Omental fat pad (tissue), 4 donors: ENCODE measurements around the gene MATCAP1. TPM values are rescaled to one million over a fixed set of nuclear protein-coding genes. Genes with fewer than 3 reads are reported as not detected.

Experiments
- ATAC-seq: fragments of 150-250 bp; one replicate; pipeline ENCODE4 v1.9.1; 2016; ENCODE audit warnings: mild to moderate bottlenecking, moderate library complexity; ENCODE audit not compliant: low FRiP score
- DNase-seq: peaks from one replicate; pipeline ENCODE4 v3.0.0-alpha.2; 2019; ENCODE audit warnings: low spot score
- total RNA-seq, 4 donors: library from RNA; depleted of rRNA; stranded (reverse); fragments of >200 nt; gene quantifications; one replicate each; pipeline ENCODE4 v1.1.0, GENCODE V29; 2016
- TF ChIP-seq, protein P1 (sequence below), 3 donors: fragments of 450-650 bp; IDR thresholded peaks; one replicate each; pipeline ENCODE4 v1.5.1; 2016 to 2017; ENCODE audit warnings: antibody characterized with exemption in 3 of 3, mild to moderate bottlenecking in 3 of 3, moderate library complexity in 2 of 3

The MATCAP1 gene
- total RNA-seq, 4 donors from 2014 or later: 12.6 to 53.4 (median 17.2) TPM

DNA sequence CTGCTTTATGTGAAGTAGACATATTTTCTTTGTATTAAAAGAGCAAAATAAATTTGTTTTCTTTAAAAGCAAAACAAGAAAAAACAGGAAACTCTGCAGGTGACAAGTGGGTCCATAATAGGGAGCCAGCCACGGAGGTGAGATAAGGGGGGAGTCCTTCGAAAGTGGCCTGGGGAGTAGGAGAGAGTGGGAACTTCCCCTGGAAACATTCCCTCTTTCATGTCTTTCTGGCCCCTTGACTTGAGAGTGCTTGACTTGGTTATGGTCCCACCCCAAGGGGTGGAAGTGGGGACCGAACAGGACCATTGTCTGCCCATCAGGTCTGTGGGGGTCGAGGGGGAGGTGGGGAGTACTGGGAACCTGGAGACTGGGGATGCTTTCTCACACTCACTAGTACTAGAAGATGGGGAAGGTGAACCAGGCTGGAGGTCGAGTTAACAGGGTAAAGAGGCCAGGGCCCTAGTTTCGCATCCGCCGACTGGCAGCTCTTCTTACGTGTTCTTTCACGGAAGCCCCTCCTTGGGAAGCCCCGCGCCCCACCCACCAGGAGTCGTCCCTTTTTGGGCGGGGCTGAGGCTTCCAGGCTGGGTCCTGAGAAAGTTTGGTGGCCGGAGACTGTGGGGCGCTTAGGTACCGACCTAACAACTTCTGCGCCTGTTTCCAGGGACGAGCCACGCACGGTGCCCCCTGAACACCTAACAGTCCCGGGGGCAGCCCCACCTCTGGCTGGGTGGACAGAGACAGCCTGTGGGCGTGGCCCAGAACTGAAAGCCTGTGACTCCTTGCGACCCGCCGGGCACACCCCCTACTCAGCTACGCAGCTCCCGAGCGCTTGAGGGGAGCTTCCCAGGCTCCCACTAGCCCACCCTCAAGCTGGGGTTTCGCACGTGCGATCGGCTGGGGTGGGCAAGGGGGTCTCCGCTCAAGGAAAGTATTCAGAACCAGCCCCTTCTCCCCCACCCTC lies 24.8 kb downstream of the MATCAP1 start:
- TF ChIP-seq, protein P1, sequence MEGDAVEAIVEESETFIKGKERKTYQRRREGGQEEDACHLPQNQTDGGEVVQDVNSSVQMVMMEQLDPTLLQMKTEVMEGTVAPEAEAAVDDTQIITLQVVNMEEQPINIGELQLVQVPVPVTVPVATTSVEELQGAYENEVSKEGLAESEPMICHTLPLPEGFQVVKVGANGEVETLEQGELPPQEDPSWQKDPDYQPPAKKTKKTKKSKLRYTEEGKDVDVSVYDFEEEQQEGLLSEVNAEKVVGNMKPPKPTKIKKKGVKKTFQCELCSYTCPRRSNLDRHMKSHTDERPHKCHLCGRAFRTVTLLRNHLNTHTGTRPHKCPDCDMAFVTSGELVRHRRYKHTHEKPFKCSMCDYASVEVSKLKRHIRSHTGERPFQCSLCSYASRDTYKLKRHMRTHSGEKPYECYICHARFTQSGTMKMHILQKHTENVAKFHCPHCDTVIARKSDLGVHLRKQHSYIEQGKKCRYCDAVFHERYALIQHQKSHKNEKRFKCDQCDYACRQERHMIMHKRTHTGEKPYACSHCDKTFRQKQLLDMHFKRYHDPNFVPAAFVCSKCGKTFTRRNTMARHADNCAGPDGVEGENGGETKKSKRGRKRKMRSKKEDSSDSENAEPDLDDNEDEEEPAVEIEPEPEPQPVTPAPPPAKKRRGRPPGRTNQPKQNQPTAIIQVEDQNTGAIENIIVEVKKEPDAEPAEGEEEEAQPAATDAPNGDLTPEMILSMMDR (IDR thresholded peaks at IDR 0.05): no peak
- ATAC-seq (peak; percentile 28), DNase-seq (no peak)

DNA sequence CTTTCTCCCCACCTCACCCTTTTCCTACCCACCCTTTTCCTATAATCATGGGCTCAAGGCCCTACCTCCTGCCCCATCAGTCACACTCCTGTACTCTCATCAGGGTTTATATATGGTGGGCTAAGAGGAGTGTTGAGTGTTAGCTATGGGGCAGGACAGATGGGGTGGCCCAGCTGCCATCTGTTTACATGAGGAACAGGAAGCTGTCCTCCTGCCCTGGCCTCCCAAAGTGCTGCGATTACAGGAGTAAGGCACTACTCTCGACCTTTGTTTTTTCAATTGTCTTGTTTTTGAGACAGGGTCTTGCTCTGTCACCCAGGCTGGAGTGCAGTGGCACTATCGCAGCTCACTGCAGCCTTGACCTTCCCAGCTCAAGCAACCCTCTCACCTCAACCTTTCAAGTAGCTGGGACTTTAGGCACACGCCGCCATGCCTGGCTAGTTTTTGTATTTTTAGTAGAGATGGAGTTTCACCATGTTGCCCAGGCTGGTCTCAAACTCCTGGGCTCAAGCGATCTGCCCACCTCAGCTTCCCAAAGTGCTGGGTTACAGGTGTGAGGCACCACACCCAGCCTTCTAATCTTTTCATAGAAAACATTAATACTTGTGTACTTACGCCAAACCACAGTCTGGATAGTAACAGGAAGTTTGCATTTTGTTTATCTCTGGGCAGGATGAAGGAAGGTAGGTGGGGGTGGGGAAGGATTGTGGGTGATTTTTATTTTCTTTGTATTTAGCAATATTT lies 25.7 kb downstream of the MATCAP1 start:
- DNase-seq: no peak

DNA sequence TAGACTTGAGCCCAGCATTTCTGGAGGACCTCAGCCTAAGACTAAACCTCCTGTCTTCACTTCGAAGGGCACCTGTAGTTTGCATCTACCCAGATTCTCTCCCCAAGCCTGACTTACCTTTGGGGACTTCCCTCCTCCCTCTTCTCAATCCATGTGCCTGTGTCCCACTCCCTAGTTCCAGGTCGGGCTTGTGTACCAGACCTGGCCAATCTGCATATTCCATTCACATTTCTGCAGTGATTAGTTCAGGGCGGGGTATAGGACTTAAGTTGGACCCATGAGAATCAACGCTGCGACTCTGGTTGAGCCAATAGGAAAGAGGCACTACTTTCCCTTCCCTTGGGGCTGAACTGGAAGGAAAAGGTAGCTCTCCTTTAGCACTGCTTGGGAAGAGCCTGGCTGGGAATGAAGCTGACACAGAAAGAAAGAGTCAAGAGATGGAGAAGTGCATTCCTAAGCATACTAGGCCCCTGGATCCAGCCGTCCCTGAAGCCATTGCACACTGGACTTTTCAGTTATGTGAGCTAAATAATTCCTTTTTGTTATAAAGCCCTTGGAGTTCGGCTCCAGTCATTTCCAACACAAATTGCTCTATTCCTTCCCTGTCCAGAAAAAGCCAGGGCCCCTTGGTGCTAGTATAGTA lies 26.5 kb downstream of the MATCAP1 start:
- ATAC-seq: no peak
- DNase-seq: no peak
- TF ChIP-seq, protein P1 (IDR thresholded peaks at IDR 0.05): no peak

More for the DNA sequence above, 25.7 kb downstream of the MATCAP1 start:
- no peak for ATAC-seq
- TF ChIP-seq, protein P1 (IDR thresholded peaks at IDR 0.05): no peak

DNA sequence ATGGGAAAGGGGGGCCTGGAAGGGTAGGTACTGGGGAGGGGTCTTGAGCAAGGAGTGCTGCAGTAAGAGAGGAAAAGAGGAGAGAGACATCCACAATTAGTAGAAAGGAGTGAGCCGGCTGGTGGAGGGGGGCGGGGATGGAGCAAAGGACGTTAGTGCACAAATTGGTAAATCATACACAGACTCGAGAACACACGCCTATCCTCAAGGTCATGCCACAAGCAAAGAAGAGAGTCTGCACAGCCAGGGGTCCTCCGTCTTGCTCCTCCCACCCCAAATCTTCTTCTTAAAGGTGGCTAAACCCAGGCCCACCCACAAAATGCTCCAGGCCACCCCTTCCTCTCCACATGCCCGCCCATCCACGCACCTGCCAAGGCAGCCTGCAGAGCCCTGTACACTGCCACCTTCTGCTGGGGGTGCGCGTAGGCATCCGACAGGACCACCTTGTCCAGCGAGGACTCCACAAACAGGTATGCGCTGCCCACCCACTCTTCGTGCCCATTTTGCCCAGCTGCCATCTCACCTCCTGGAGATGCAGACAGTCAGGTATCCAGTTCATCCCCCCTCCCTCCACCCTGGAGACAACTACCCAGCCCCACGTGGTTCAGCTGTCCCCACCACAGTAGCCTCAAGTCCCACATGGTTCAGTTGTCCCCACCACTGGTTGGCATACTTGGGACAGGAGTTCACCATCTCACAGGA lies 27.5 kb downstream of the MATCAP1 start:
- TF ChIP-seq, protein P1 (IDR thresholded peaks at IDR 0.05): no peak
- ATAC-seq: no peak
- DNase-seq: no peak

DNA sequence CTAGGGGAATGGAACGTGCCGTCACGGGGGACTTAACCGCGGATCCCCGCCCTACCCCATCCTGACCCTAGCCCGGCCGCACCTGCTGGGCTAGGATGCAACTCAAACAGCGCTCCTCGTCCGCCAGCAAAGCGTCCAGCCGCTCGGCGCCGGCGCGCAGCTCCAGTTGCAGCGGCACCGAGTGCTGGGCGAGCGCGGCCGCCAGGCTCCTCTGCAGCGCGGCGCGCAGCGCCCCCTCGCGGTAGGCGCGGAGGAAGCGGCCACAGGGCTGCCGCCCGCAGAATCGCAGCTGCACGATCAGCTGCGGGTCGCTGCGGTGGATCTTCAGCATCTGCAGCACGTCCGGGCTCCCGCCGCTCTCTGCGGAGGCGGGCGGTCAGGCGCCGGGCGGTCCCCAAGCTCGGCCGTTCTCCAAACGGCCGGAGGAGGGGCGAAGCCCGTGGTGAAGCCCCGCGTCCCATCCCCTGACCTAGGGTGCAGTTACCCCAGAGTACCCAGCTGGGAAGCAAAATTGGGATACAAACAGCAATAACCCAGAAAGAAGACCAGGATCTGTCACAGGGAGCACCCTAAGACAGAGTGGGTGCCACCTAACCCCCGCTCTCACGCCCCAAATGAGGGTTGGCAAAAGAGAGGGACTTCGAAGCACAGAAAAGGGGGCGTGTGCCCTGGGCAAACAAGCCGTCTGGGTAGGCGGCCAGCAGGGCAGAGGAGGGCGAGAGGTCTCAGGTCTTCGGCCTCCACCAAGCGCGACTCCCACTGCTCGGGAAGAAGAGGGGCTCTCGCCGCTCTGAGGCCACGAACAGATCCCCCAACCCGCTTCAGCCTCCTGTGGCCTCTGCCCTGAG lies 28.2 kb downstream of the MATCAP1 start:
- peak; percentile 44 for ATAC-seq
- no peak for DNase-seq
- TF ChIP-seq, protein P1 (IDR thresholded peaks at IDR 0.05): peak in 2 of 3 donors; percentile 84 to 98
